Keratinocyte (primary cell): ENCODE results near the gene ZNF132. TPM values are rescaled to one million over a fixed set of nuclear protein-coding genes. Genes with fewer than 3 reads are reported as not detected.
A peak's percentile ranks its signal among the peaks of the same experiment; 100 is the strongest.
"Not testable (repeated sequence)": the region's sequence is repeated elsewhere in the genome, so short reads cannot be mapped to it uniquely, and the experiment has no call there.

Experiments used
- DNase-seq: peaks from one replicate; pipeline ENCODE4 v3.0.0-alpha.2; 2011; ENCODE audit warnings: low read depth, missing footprints, low spot score
- FAIRE-seq: peaks from 2 replicates; lab custom pipeline; 2011; peaks lifted over from hg19 to GRCh38; lab: Jason Lieb, UNC
- H2AFZ ChIP-seq: 2 replicates; pipeline ENCODE4 v1.6.0; 2012; ENCODE audit warnings: low read length, control low read depth, inconsistent platforms; ENCODE audit not compliant: control insufficient read depth
- H3K27ac ChIP-seq: 2 replicates; pipeline ENCODE4 v1.5.1; 2011; ENCODE audit warnings: low read length; ENCODE audit not compliant: control insufficient read depth, insufficient read depth
- H3K27me3 ChIP-seq: 3 replicates; pipeline ENCODE4 v1.6.0; 2011; ENCODE audit warnings: low read length; ENCODE audit not compliant: control insufficient read depth, insufficient read depth; ENCODE audit errors: extremely low read depth
- H3K36me3 ChIP-seq, 2 experiments: 2 replicates in 1 of 2; 3 replicates in 1 of 2; pipeline ENCODE4 v1.5.1; 2011; ENCODE audit warnings: low read length in 2 of 2, mild to moderate bottlenecking in 1 of 2; ENCODE audit not compliant: control insufficient read depth in 2 of 2, insufficient read depth in 2 of 2; ENCODE audit errors: extremely low read depth in 1 of 2
- H3K4me1 ChIP-seq: 3 replicates; pipeline ENCODE4 v1.5.1; 2011; ENCODE audit warnings: low read length; ENCODE audit not compliant: control insufficient read depth, insufficient read depth; ENCODE audit errors: extremely low read depth
- H3K4me2 ChIP-seq: 3 replicates; pipeline ENCODE4 v1.6.0; 2011; ENCODE audit warnings: low read depth, low read length; ENCODE audit not compliant: control insufficient read depth, insufficient read depth; ENCODE audit errors: extremely low read depth
- H3K4me3 ChIP-seq, 3 experiments: fragments of 200-600 bp in 1 of 3; sonication (generic) in 1 of 3; 2 replicates in 2 of 3; 3 replicates in 1 of 3; pipeline ENCODE4 v1.5.1; 2011 to 2016; ENCODE audit warnings: low read length in 3 of 3, mild to moderate bottlenecking in 3 of 3, control low read depth in 2 of 3, inconsistent platforms in 1 of 3, low read depth in 1 of 3, mixed read lengths in 1 of 3, mixed run types in 1 of 3, moderate library complexity in 1 of 3; ENCODE audit not compliant: control insufficient read depth in 2 of 3, insufficient read depth in 2 of 3; ENCODE audit errors: extremely low read depth in 1 of 3
- H3K79me2 ChIP-seq: 2 replicates; pipeline ENCODE4 v1.6.0; 2012; ENCODE audit warnings: low read length; ENCODE audit not compliant: control insufficient read depth, insufficient read depth
- H3K9ac ChIP-seq: 3 replicates; pipeline ENCODE4 v1.6.0; 2011; ENCODE audit warnings: low read length; ENCODE audit not compliant: control insufficient read depth, insufficient read depth; ENCODE audit errors: extremely low read depth
- H3K9me1 ChIP-seq: 3 replicates; pipeline ENCODE4 v1.6.0; 2011; ENCODE audit warnings: low read length; ENCODE audit not compliant: control insufficient read depth, insufficient read depth; ENCODE audit errors: extremely low read depth
- H3K9me3 ChIP-seq: 2 replicates; pipeline ENCODE4 v1.5.1; 2012; ENCODE audit warnings: low read depth, low read length; ENCODE audit not compliant: control insufficient read depth
- H4K20me1 ChIP-seq: 3 replicates; pipeline ENCODE4 v1.6.0; 2011; ENCODE audit warnings: low read length; ENCODE audit not compliant: control insufficient read depth, insufficient read depth; ENCODE audit errors: extremely low read depth
- EZH2 ChIP-seq: IDR thresholded peaks from one replicate; pipeline ENCODE4 v1.6.1; 2012; ENCODE audit warnings: inconsistent platforms, mild to moderate bottlenecking, low read length, moderate library complexity
- dilution Hi-C: fragments of 300-500 bp; cut with MboI; formaldehyde crosslinking; loops from one replicate; pipeline ENCODE4 v1.7.0; 2020; ENCODE audit warnings: low sequenced_read_pairs; ENCODE audit not compliant: extremely low pct_ligation_motif_present
- polyA plus RNA-seq, 5 experiments: library from polyadenylated mRNA; depleted of rRNA in 3 of 5; stranded (reverse) in 3 of 5; stranded (forward) in 1 of 5; unstranded in 1 of 5; fragments of >200 nt; gene quantifications; 1 replicate in 1 of 5; 2 replicates in 3 of 5; 3 replicates in 1 of 5; pipeline versions ENCODE4 v1.2.1 to v1.2.3, GENCODE V29; 2011 to 2012; ENCODE audit warnings: missing spikeins in 2 of 5, low read depth in 1 of 5, low replicate concordance in 1 of 5
- TF ChIP-seq, protein P1 (sequence below), 3 experiments: IDR thresholded peaks in 1 of 3; conservative IDR thresholded peaks in 1 of 3; optimal IDR thresholded peaks in 1 of 3; 2 replicates in 2 of 3; 3 replicates in 1 of 3; pipeline versions ENCODE3 to v1.5.1; 2011; ENCODE audit warnings: low read length in 3 of 3, mild to moderate bottlenecking in 3 of 3, moderate library complexity in 2 of 3, control low read depth in 1 of 3, inconsistent platforms in 1 of 3; ENCODE audit not compliant: insufficient read depth in 2 of 3; ENCODE audit errors: extremely low read depth in 1 of 3

The ZNF132 gene
- polyA plus RNA-seq, 1 donor (not counting 4 experiments of a cell fraction or from before 2014, with no cell fraction given) = 1.6 TPM

DNA sequence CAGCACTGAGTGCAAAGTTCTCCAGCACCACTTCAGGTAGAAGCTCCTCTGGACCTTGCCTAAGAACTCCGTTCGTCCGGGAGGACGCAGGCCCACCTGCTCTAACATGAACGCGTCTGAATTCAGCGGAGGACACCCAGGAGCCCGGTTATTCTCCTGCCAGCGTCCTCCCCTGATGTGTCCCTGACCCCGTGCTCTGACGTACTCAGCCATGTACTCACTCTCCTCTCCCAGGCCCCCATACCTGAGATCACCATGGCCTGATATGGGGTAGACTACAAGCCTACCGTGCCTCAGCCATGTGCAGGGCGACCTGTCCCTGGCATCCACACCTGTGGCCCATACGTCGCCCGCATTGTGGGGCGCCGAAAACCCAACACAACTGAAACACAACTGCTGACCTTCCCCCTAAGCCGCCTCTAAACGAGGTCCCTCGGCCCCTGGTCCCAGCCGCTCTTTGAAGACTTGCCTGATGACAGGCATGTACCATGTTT lies 32.2 kb downstream of the ZNF132 start:
- Histone ChIP-seq H3K4me1 (peaks cover 21% of the 10 kb centered on the region), H3K27me3 (no peaks in the 10 kb centered on the region), H3K4me2 (peak overlapping the region; percentile 99), H3K4me3 (peak overlapping the region; percentile 91 to 93 (median 93)), H4K20me1 (no peaks in the 10 kb centered on the region), H3K9me1 (peaks cover 4% of the 10 kb centered on the region), H3K79me2 (peaks cover 36% of the 10 kb centered on the region), H3K36me3 (peaks cover 0 to 2% of the 10 kb centered on the region in 2 experiments), H3K9ac (peak overlapping the region; percentile 91), H3K27ac (peak overlapping the region; percentile 87), H2AFZ (peak overlapping the region; percentile 85), H3K9me3 (no peaks in the 10 kb centered on the region)
- DNase-seq = no peak
- dilution Hi-C loops = no loop called here
- TF ChIP-seq, protein P1, sequence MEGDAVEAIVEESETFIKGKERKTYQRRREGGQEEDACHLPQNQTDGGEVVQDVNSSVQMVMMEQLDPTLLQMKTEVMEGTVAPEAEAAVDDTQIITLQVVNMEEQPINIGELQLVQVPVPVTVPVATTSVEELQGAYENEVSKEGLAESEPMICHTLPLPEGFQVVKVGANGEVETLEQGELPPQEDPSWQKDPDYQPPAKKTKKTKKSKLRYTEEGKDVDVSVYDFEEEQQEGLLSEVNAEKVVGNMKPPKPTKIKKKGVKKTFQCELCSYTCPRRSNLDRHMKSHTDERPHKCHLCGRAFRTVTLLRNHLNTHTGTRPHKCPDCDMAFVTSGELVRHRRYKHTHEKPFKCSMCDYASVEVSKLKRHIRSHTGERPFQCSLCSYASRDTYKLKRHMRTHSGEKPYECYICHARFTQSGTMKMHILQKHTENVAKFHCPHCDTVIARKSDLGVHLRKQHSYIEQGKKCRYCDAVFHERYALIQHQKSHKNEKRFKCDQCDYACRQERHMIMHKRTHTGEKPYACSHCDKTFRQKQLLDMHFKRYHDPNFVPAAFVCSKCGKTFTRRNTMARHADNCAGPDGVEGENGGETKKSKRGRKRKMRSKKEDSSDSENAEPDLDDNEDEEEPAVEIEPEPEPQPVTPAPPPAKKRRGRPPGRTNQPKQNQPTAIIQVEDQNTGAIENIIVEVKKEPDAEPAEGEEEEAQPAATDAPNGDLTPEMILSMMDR (optimal IDR thresholded peaks at IDR 0.05 in 1 of 3, IDR thresholded peaks at IDR 0.05 in 1 of 3, conservative IDR thresholded peaks at IDR 0.05 in 1 of 3; ENCODE audit: extremely low read depth in 1 of 3, insufficient read depth in 2 of 3, low read length in 3 of 3) = no peak
- no peak for TF ChIP-seq EZH2
- no peak for FAIRE-seq

DNA sequence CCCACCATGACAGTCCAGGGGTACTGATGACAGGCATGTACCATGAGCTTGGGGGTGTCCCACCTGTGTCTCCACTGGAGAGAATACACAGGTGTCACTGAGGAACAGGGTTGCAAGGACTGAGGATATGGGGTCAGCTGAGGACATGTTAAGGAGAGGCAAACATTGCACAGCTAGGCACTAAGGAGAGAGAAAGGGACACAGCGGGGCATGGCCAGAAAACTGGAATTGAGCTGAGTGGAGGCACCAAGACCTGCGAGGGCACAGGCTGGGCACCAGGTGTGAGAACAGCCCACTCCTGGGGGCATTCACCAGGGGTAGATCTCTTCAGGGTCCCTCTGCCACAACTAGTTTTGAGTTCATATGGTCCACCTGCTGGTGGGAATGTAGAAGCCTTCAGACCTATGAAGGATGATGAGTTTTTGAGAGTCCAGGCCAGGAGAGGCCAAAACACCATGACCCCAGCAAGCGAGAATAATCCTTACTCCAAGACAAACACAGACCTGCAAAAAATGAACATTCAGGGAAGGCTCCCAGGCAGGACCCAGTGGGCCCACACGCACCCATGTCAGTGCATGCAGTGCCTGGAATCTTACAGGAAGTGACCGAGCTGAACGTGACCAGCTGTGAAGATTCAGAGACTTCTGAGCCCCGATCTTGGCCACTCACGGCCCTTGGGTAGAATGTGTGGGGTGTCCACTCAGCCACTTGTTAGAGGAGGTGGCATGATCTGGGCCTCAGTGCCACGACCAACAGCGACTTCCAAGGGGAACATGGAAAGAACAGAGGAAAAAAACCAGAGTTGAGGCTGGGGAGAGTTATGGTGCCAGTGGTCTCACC lies 32.9 kb downstream of the ZNF132 start:
- H3K36me3 ChIP-seq = peaks cover 0 to 2% of the 10 kb centered on the region in 2 experiments

DNA sequence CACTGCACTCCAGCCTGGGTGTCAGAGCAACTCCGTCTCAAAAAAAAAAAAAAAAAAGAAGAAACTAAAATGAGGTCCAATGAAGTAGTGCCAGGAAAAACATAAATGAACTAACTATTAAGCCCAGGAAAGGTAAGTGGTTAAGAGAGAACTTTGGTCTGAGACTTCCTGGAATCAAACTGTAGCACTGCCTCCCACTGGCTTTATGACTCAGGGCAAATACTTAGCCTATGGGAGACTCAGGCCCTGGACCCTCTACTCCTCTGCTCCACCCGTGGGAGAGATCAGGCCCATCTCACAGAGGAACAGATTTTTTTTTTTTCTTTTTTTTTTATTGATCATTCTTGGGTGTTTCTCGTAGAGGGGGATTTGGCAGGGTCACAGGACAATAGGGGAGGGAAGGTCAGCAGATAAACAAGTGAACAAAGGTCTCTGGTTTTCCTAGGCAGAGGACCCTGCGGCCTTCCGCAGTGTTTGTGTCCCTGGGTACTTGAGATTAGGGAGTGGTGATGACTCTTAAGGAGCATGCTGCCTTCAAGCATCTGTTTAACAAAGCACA lies 36.0 kb downstream of the ZNF132 start:
- H3K9me3 ChIP-seq, H3K27ac ChIP-seq, dilution Hi-C loops, H3K9me1 ChIP-seq, H3K4me3 ChIP-seq, H3K4me2 ChIP-seq, FAIRE-seq, H2AFZ ChIP-seq, DNase-seq, H4K20me1 ChIP-seq, H3K27me3 ChIP-seq, H3K9ac ChIP-seq, H3K36me3 ChIP-seq: not testable (repeated sequence)
- H3K4me1 ChIP-seq = peaks cover 20% of the 10 kb centered on the region
- peaks cover 22% of the 10 kb centered on the region for H3K79me2 ChIP-seq

More for the DNA sequence above, 32.9 kb downstream of the ZNF132 start:
- Histone ChIP-seq H3K9ac (peak overlapping the region; percentile 91), H3K9me1 (peaks cover 4% of the 10 kb centered on the region), H3K4me1 (peaks cover 24% of the 10 kb centered on the region), H3K4me2 (peak overlapping the region; percentile 99), H4K20me1 (no peaks in the 10 kb centered on the region), H2AFZ (no peak overlapping the region), H3K79me2 (peaks cover 36% of the 10 kb centered on the region), H3K4me3 (peak overlapping the region; percentile 91 to 93 (median 93)), H3K27ac (peak overlapping the region; percentile 87), H3K9me3 (no peaks in the 10 kb centered on the region), H3K27me3 (no peaks in the 10 kb centered on the region)
- TF ChIP-seq, protein P1 (optimal IDR thresholded peaks at IDR 0.05 in 1 of 3, IDR thresholded peaks at IDR 0.05 in 1 of 3, conservative IDR thresholded peaks at IDR 0.05 in 1 of 3; ENCODE audit: extremely low read depth in 1 of 3, insufficient read depth in 2 of 3, low read length in 3 of 3) = peak; percentile 38 to 58 (median 53)
- TF ChIP-seq EZH2 = no peak
- dilution Hi-C loops = no loop called here
- DNase-seq (no peak), FAIRE-seq (no peak)
